Heart left ventricle (tissue), 16 donors: Measurements from ENCODE around the gene ZNF689. TPM values are rescaled to one million over a fixed set of nuclear protein-coding genes. Genes with fewer than 3 reads are reported as not detected.
A peak's percentile ranks its signal among the peaks of the same experiment; 100 is the strongest.

Experiments
- ATAC-seq, 4 donors: fragments of 200-7000 bp; cut with Tn5 transposase; one replicate each; pipeline ENCODE4 v1.9.1; 2020 to 2022; ENCODE audit warnings: moderate library complexity in 4 of 4, mild to moderate bottlenecking in 3 of 4, moderate number of reproducible peaks in 1 of 4
- DNase-seq, 5 donors: peaks; one replicate each; pipeline ENCODE4 v3.0.0-alpha.2; 2020
- H3K27ac ChIP-seq, 12 donors: fragments of 200-600 bp; sonication (generic) in 4 of 12; one replicate each; pipeline versions ENCODE4 v1.5.0 to v1.8.0; 2016 to 2022; ENCODE audit warnings: mild to moderate bottlenecking in 2 of 12
- H3K27me3 ChIP-seq, 9 donors: fragments of 200-600 bp; sonication (generic) in 2 of 9; one replicate each; pipeline versions ENCODE4 v1.5.1 to v1.8.0; 2016 to 2022; ENCODE audit warnings: mild to moderate bottlenecking in 3 of 9
- H3K36me3 ChIP-seq, 9 donors: fragments of 200-600 bp; sonication (generic) in 2 of 9; one replicate each; pipeline versions ENCODE4 v1.5.0 to v1.8.0; 2018 to 2022; ENCODE audit warnings: mild to moderate bottlenecking in 2 of 9
- H3K4me1 ChIP-seq, 12 donors: fragments of 200-600 bp; sonication (generic) in 4 of 12; one replicate each; pipeline versions ENCODE4 v1.5.0 to v1.8.0; 2016 to 2022; ENCODE audit warnings: mild to moderate bottlenecking in 3 of 12
- H3K4me3 ChIP-seq, 12 donors: fragments of 200-600 bp; sonication (generic) in 4 of 12; one replicate each; pipeline versions ENCODE4 v1.5.0 to v1.8.0; 2017 to 2022; ENCODE audit warnings: mild to moderate bottlenecking in 9 of 12, moderate library complexity in 4 of 12
- H3K9me3 ChIP-seq, 12 donors: fragments of 200-600 bp; sonication (generic) in 4 of 12; one replicate each; pipeline versions ENCODE4 v1.5.0 to v1.8.0; 2016 to 2022; ENCODE audit warnings: mild to moderate bottlenecking in 1 of 12
- CTCF ChIP-seq, 12 donors: fragments of 200-600 bp; sonication (generic) in 4 of 12; IDR thresholded peaks; one replicate each; pipeline versions ENCODE4 v1.5.0 to v1.8.0; 2018 to 2022; ENCODE audit warnings: antibody characterized with exemption in 12 of 12, mild to moderate bottlenecking in 5 of 12
- POLR2A ChIP-seq, 2 donors: fragments of 450-650 bp; IDR thresholded peaks; one replicate each; pipeline ENCODE4 v1.6.1; 2017; ENCODE audit warnings: antibody characterized with exemption in 2 of 2, mild to moderate bottlenecking in 2 of 2, moderate library complexity in 2 of 2
- WGBS, 4 donors: extraction: QIAGEN DNeasy Blood & Tissue Kit in 2 of 4; methylation state at CpG; one replicate each; pipeline versions ENCODE4 v1.1.5 to v1.1.7; 2013 to 2018; 5-methylcytosine and 5-hydroxymethylcytosine counted together
- intact Hi-C, 10 donors: fragments of 100-400 bp; cut with DNase I; formaldehyde crosslinking; loops; one replicate each; pipeline versions ENCODE4 v1.11.1 to v1.14.2; 2022
- long read RNA-seq, 3 donors: library from polyadenylated mRNA; unstranded; transcript quantifications; one replicate each; pipeline ENCODE4 v2.0.0, GENCODE V29; 2020 to 2021
- polyA plus RNA-seq, 2 donors: library from polyadenylated mRNA; stranded (reverse); fragments of 200-250 nt; gene quantifications; one replicate each; pipeline ENCODE4 v1.2.3, GENCODE V29; 2013
- total RNA-seq, 9 donors: library from RNA; depleted of rRNA in 2 of 9; stranded (reverse); fragments of >200 nt in 2 of 9; fragmentation: NEBNext Ultra II Directional in 3 of 9; extraction: Animal tissue kit (Norgen Biotek cat#: 25700) in 3 of 9; gene quantifications; one replicate each; pipeline versions ENCODE4 v1.1.0 to v1.2.4, GENCODE V29; 2016 to 2023
- donor health status: ischemic (EF 13 %, LVEDD 7.1; RV severe dilation, severe dysfunction).
- donor health status: healthy with polysubstance abuse.
- donor health status: DM: no; HTN: yes; CAD: no.
- donor health status: DM: no; HTN: no; CAD: no.
- donor health status: ischemic (EF 25% LVEDD 6.9; RV normal size, moderate dysfunction).
- donor health status: ischemic (EF 25% LVEDD 5.7; RV mildly dilated, moderate dysfunction).
- donor health status: healthy.
- donor health status: DM: yes; HTN: yes; CAD: no.
- donor health status: ischemic (EF 35%, LVEDD 5.7; RV mildly dilated, moderate dysfunction).
- donor health status: nonischemic (EF 11% LVEDD 7.7; RV severe dilation, severe dysfunction).
- donor health status: DM: yes; HTN: yes; CAD: no.
- donor health status: PGD.
- donor health status: ischemic (EF 29% LVEDD 5.4; RV normal size, mild dysfunction).
- donor health status: nonischemic (EF 23%, LVEDD 6.1; RV moderate dilation, normal function).

ZNF689 gene
- 1 to 10 TPM; 4.0 to 7.9 (median 6.6) TPM for total RNA-seq
- polyA plus RNA-seq: 1 to 10 TPM; 2.7 to 4.9 TPM
- long read RNA-seq, donor 1, partial matches to known transcripts: 0 of 5 reads
- long read RNA-seq, donor 1, other reads (novel, unspliced or antisense): 1 of 5 reads
- long read RNA-seq, donor 2, transcript ZNF689-201 (3 exons, 3,547 nt): major isoform, 17 of 23 reads
- long read RNA-seq, donor 2, partial matches to known transcripts: 2 of 23 reads
- long read RNA-seq, donor 2, other reads (novel, unspliced or antisense): 3 of 23 reads
- long read RNA-seq, donor 3, partial matches to known transcripts: 1 of 6 reads
- long read RNA-seq, donor 3, other reads (novel, unspliced or antisense): 4 of 6 reads

- H3K36me3 ChIP-seq: peaks cover 0 to 32% (median 30%) of the 10 kb centered on the region in 9 donors
- 1 to 2% (median 1%) methylated on average over 33 to 63 of the region's 63 CpGs for WGBS, 4 donors
- DNase-seq (peak; percentile 93 to 95 (median 94)), ATAC-seq (peak; percentile 95 to 99 (median 97))
- no peaks in the 10 kb centered on the region for H3K27me3 ChIP-seq
- intact Hi-C loops: loop anchor here in 6 of 10 donors (2.0 to 10.0 kb wide), 5 partner anchors 19 to 168 kb away; partner anchors contain the start of genes SEPHS2 (in 4 of the 6) and ZNF785 (in 1 of the 6)
- H3K4me3 ChIP-seq: peak within 1 kb of the TSS; percentile 64 to 99 (median 88)
- no peaks in the 10 kb centered on the region for H3K9me3 ChIP-seq
- peaks cover 0 to 47% (median 10%) of the 10 kb centered on the region in 12 donors for H3K4me1 ChIP-seq
- H3K27ac ChIP-seq: peak within 1 kb of the TSS; percentile 84 to 99 (median 97)
- peak in 1 of 12 donors; percentile 10 for TF ChIP-seq CTCF (IDR thresholded peaks at IDR 0.05)
- peak in 1 of 2 donors; percentile 50 for TF ChIP-seq POLR2A (IDR thresholded peaks at IDR 0.05)
These were observed at the start of gene ZNF689 for GRCh38 chr16:30609926-30610839. ZNF689 (minus strand) TSS chr16:30610389; CDS start chr16:30610041, 348 bp downstream.

GRCh38 chr16:30658731-30659506 lies 48.7 kb upstream of the ZNF689 start:
- Histone ChIP-seq H3K4me1 (peaks cover 0 to 51% (median 44%) of the 10 kb centered on the region in 12 donors), H3K9me3 (no peaks in the 10 kb centered on the region), H3K4me3 (peak overlapping the region; percentile 68 to 96 (median 90)), H3K36me3 (peaks cover 0 to 69% (median 63%) of the 10 kb centered on the region in 9 donors), H3K27ac (peak overlapping the region; percentile 96 to 100 (median 98)), H3K27me3 (no peaks in the 10 kb centered on the region)
- TF ChIP-seq POLR2A (IDR thresholded peaks at IDR 0.05) (peak in 1 of 2 donors; percentile 35), CTCF (IDR thresholded peaks at IDR 0.05) (peak in 5 of 12 donors; percentile 10 to 42 (median 29))
- ATAC-seq (peak; percentile 18 to 37 (median 36)), DNase-seq (peak; percentile 82 to 89 (median 87))
- WGBS, 4 donors: 0 to 1% (median 0%) methylated on average over 33 to 64 of the region's 64 CpGs
- intact Hi-C loops: loop anchor here in 6 of 10 donors (1.0 to 10.0 kb wide), 12 partner anchors 9 to 594 kb away; partner anchors contain the start of genes SRCAP (in 2 of the 6), ZNF768 (in 2 of the 6), ZNF785 (in 2 of the 6) and ALDOA (in 1 of the 6)

GRCh38 chr16:30657866-30658730 lies 47.9 kb upstream of the ZNF689 start, which contains the start of gene FBRS:
FBRS (plus strand) TSS chr16:30658431; CDS start chr16:30659519, 1,088 bp downstream.
- Histone ChIP-seq H3K27ac (peak within 1 kb of the TSS; percentile 96 to 100 (median 98)), H3K27me3 (no peaks in the 10 kb centered on the region), H3K36me3 (peaks cover 0 to 69% (median 63%) of the 10 kb centered on the region in 9 donors), H3K4me3 (peak within 1 kb of the TSS; percentile 68 to 96 (median 90)), H3K4me1 (peaks cover 0 to 47% (median 39%) of the 10 kb centered on the region in 12 donors), H3K9me3 (no peaks in the 10 kb centered on the region)
- TF ChIP-seq POLR2A (IDR thresholded peaks at IDR 0.05): peak in 1 of 2 donors; percentile 70
- peak; percentile 74 to 99 (median 90) for TF ChIP-seq CTCF (IDR thresholded peaks at IDR 0.05)
- DNase-seq (peak; percentile 100), ATAC-seq (peak; percentile 87 to 94 (median 92))
- intact Hi-C loops: loop anchor here in 6 of 10 donors (1.0 to 10.0 kb wide), 12 partner anchors 8 to 593 kb away; partner anchors contain the start of genes SRCAP (in 2 of the 6), ZNF768 (in 2 of the 6), ZNF785 (in 2 of the 6) and ALDOA (in 1 of the 6)
- 0 to 1% (median 0%) methylated on average over 58 to 86 of the region's 86 CpGs for WGBS, 4 donors
